Effector memory CD8-positive, alpha-beta T cell (primary cell): ENCODE results near the gene SGIP1.
A peak's percentile ranks its signal among the peaks of the same experiment; 100 is the strongest.
"Not testable (repeated sequence)": the region's sequence is repeated elsewhere in the genome, so short reads cannot be mapped to it uniquely, and the experiment has no call there.

ENCODE experiments used
- ATAC-seq: fragments of 150-1000 bp; cut with Tn5 transposase; replicated peaks from 2 replicates; pipeline ENCODE4 v1.10.0; 2021; ENCODE audit warnings: mild to moderate bottlenecking, moderate library complexity
- DNase-seq, 3 experiments: peaks; one replicate each; pipeline ENCODE4 v3.0.0; 2021
- H3K27ac Mint-ChIP-seq, 2 donors: one replicate each; pipeline ENCODE4 v1.8.0; 2022; ENCODE audit warnings: mild to moderate bottlenecking in 2 of 2, mixed read lengths in 2 of 2, moderate library complexity in 2 of 2
- H3K27me3 Mint-ChIP-seq, 2 donors: one replicate each; pipeline ENCODE4 v1.8.0; 2022; ENCODE audit warnings: mixed read lengths in 2 of 2
- H3K36me3 Mint-ChIP-seq: one replicate; pipeline ENCODE4 v1.8.0; 2022; ENCODE audit warnings: mild to moderate bottlenecking, moderate library complexity, mixed read lengths; ENCODE audit not compliant: insufficient read depth
- H3K4me1 Mint-ChIP-seq, 2 donors: one replicate each; pipeline ENCODE4 v1.8.0; 2022; ENCODE audit warnings: low read depth in 2 of 2, mixed read lengths in 2 of 2
- H3K4me3 Mint-ChIP-seq, 2 donors: one replicate each; pipeline ENCODE4 v1.8.0; 2022; ENCODE audit warnings: mild to moderate bottlenecking in 2 of 2, mixed read lengths in 2 of 2, moderate library complexity in 2 of 2
- H3K9me3 Mint-ChIP-seq, 2 donors: one replicate each; pipeline ENCODE4 v1.8.0; 2022; ENCODE audit warnings: mixed read lengths in 2 of 2

SGIP1 gene

DNA sequence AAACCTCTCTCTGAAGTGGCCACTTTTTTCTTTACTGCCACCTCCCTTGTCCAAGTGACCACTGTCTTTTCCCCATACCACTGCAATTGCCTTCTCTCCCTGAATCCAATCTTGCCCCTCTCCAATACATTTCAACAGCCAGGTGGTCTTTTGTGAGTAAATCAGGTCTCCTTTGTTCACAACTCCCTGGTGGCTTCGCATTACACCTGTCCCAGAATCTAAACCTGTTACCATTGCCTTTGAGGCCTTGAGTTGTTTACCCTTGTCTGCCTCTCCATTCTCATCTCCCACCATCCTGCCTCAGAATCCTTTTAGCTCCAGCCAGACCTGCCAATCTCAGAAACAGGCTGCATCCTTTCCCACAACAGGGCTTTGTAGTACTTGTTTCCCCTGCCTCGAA lies 196.5 kb downstream of the SGIP1 start:
- ATAC-seq: no peak
- DNase-seq: no peak
- H3K27ac Mint-ChIP-seq: no peak overlapping the region

DNA sequence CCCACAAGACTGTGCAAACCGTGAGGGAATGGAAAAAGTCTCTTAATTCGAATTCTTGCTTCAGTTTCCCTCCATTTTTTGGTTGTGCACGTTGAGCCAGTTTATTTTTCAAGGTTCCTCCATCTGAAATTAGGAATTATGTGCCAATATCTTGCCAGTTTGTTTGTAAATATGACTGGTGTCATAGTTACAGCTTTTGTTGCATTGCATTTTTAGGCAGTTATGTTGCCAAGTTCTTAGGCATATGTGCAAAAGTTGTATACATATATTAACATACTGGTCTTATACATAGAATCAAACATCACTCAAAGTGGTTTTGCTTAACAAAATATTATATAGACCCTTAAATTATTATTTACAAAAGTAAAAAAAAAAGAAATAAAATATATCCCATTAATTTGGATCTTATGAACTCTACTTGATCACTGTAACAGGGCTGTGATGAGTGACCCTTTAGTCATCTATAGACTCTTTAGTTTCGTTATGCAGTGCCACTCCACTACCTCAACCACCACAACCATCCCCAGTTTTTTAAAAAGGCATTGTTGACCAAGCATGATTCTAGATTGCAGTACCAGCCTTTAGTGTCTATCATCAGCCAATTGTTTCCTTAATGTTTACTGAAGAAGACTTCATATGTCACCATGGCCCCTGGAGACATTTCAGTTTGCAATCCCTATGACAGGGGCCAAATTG lies 197.4 kb downstream of the SGIP1 start:
- Mint-ChIP-seq H3K9me3 (no peaks in the 10 kb centered on the region), H3K27ac (no peak overlapping the region), H3K27me3 (peaks cover 27 to 33% of the 10 kb centered on the region in 2 donors), H3K4me1 (no peaks in the 10 kb centered on the region), H3K4me3 (no peak overlapping the region), H3K36me3 (no peaks in the 10 kb centered on the region)
- DNase-seq: no peak
- ATAC-seq: no peak

More for the DNA sequence above, 196.5 kb downstream of the SGIP1 start:
- H3K36me3 Mint-ChIP-seq: no peaks in the 10 kb centered on the region
- no peak overlapping the region for H3K4me3 Mint-ChIP-seq
- H3K9me3 Mint-ChIP-seq: no peaks in the 10 kb centered on the region
- H3K4me1 Mint-ChIP-seq: no peaks in the 10 kb centered on the region
- peaks cover 27 to 35% of the 10 kb centered on the region in 2 donors for H3K27me3 Mint-ChIP-seq

DNA sequence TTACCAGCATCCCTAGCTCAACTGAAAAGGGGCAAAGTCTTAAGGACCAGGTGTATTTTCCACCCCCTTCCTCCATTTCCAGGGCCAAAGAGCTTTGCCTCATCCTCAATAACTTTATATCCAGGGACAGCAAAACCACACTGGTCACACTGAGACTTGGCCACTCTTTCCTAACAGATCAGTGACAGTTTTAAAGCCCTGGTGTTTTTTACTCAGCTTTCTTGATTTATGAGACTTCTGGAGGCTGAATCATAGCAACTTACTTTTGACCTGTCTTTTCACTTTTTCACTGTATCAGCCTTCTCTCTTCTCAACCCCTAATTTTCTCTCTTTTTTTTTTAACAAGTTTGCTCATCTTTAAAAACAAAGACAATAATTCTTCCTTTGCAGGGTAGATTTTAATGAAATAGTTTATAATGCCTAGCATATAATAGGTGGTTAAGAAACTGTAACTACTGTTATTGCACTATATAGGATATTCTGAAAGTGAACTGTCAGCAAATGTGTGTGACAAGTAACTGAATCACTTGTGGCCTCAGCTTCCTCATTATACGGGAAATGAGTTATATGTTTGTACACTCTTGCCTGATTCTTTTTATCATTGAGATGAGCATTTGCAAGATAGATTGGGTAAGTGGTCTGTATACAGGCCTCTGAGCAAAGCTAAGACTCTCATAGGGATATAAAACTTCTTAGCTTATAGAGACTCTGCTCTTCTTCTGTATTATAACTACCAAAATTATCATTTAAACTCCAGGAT lies 198.6 kb downstream of the SGIP1 start:
- no peak overlapping the region for H3K4me3 Mint-ChIP-seq
- H3K4me1 Mint-ChIP-seq: no peaks in the 10 kb centered on the region
- DNase-seq: no peak
- H3K27ac Mint-ChIP-seq: no peak overlapping the region
- peaks cover 21% of the 10 kb centered on the region in 2 donors for H3K27me3 Mint-ChIP-seq
- H3K9me3 Mint-ChIP-seq: no peaks in the 10 kb centered on the region
- no peak for ATAC-seq
- H3K36me3 Mint-ChIP-seq: no peaks in the 10 kb centered on the region

DNA sequence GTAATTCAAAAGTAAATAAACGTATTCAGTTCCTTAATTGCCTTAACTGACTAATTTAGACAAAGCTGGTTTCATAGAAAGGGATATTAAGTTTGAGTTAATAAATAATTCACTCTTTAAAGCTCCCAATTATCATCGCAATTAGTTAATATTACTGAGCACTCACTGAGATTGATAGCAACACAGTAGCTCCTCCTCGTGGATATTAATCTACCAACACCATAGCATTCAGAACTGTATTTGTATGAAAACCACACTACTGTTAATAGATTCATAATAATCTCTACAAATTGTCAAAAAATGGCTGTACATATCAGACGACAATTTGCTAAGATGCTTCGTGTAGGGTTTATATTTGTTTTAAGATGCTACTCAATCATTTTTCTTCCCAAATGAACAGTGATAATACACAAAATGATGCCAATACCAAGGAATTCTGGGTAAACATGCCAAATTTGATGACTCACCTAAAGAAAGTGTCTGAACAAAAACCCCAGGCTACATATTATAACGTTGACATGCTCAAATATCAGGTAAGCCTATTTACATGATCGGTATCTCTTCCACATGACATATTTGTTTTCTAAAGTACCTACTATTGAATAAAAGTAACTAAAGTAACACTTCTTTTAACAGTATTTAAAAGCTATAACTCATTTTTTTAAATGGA lies 199.5 kb downstream of the SGIP1 start:
- no peaks in the 10 kb centered on the region for H3K9me3 Mint-ChIP-seq
- no peak overlapping the region for H3K27ac Mint-ChIP-seq
- ATAC-seq (no peak), DNase-seq (no peak)
- no peaks in the 10 kb centered on the region for H3K36me3 Mint-ChIP-seq
- H3K4me1 Mint-ChIP-seq: no peaks in the 10 kb centered on the region
- no peak overlapping the region for H3K4me3 Mint-ChIP-seq
- peaks cover 12 to 15% of the 10 kb centered on the region in 2 donors for H3K27me3 Mint-ChIP-seq

DNA sequence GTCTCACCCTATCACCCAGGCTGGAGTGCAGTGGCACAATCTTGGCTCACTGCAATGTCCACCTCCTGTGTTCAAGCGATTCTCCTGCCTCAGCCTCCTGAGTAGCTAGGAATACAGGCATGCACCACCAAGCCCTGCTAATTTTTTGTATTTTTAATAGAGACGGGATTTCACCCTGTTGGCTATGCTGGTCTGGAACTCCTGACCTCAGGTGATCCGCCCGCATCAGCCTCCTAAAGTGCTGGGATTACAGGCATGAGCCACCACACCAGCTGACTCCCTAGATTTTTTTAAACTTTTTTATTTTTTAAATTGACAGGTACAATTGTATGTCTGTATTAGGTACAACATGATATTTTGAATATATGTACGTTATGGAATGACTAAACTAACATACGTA lies 200.6 kb downstream of the SGIP1 start:
- H3K27ac Mint-ChIP-seq, H3K9me3 Mint-ChIP-seq, H3K36me3 Mint-ChIP-seq, H3K4me3 Mint-ChIP-seq, H3K4me1 Mint-ChIP-seq, DNase-seq, ATAC-seq, H3K27me3 Mint-ChIP-seq: not testable (repeated sequence)

DNA sequence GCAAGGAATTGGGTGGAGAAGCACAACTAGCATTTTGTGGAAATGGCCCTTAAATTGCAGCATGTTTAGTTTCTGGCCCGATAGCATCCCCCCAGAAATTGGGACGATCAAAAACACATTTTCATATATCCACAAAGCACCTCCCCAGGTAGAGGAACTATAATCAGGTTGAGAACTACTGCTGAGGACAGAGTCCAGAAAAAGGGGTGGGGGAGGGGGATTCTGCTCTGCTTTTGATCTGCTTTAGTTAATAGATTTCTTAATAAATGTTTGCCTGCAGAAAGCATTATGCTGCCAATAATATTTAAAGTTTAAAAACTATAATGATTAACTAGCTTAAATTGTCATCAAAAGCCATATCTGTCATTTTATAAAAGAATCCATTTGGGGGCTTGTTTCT lies 203.9 kb downstream of the SGIP1 start:
- H3K36me3 Mint-ChIP-seq: no peaks in the 10 kb centered on the region
- ATAC-seq: no peak
- no peak for DNase-seq
- no peaks in the 10 kb centered on the region for H3K27me3 Mint-ChIP-seq
- no peak overlapping the region for H3K4me3 Mint-ChIP-seq
- no peak overlapping the region for H3K27ac Mint-ChIP-seq
- H3K9me3 Mint-ChIP-seq: no peaks in the 10 kb centered on the region
- peaks cover 0 to 5% of the 10 kb centered on the region in 2 donors for H3K4me1 Mint-ChIP-seq

DNA sequence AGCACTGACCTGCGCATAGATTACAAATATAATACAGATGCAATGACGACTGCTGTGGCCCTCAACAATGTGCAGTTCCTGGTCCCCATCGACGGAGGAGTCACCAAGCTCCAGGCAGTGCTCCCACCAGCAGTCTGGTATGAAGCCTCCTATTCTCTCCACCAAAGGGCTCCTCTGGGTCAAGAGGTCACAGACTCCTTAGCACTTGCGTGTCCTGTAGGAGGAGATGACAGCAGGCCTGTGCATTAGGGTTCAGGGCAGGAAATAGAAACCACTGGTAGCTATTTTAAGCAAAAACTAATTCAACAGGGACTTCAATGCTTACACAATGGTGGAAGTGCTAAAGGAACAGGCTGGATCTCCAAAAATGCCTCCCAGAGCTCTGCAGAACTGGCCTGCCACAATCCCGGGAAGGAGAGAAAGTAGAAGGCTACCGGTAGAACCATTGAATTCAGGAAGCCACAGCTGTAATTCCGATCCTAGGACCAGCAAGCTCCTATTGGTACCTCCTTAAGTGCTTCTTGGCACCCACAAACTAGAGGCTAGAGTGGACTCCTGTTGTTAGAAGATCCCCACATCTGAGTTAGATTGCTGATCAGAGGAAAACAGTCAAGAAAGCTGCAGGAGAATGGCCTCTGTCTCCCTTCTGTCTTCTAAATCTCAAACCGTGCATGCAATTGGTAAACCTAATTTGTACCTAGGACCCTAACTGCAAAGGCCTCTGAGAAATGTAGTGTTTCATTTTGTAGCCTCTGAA lies 205.6 kb downstream of the SGIP1 start:
- no peaks in the 10 kb centered on the region for H3K9me3 Mint-ChIP-seq
- ATAC-seq: no peak
- H3K27ac Mint-ChIP-seq: no peak overlapping the region
- peaks cover 0 to 5% of the 10 kb centered on the region in 2 donors for H3K4me1 Mint-ChIP-seq
- peaks cover 0 to 5% of the 10 kb centered on the region in 2 donors for H3K27me3 Mint-ChIP-seq
- DNase-seq: no peak
- no peak overlapping the region for H3K4me3 Mint-ChIP-seq
- no peaks in the 10 kb centered on the region for H3K36me3 Mint-ChIP-seq

DNA sequence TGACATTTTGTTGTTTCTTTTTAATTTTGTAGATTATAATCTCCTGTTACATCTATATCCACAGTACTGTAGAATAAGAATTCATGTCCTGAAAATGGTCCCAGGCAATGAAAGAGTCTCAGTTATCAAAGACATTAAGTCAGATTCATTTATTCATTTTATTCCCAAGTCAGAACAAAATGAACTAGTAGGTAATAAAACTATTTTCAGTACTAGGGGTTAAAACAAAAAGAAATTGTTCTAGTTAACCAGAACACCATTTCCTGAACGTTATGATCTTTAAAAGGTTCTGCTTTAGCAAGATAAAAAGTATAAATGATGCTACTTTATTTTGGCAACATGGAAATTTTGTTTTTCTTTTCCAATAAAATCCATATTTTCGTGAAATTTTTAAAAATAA lies 211.5 kb downstream of the SGIP1 start:
- H3K4me1 Mint-ChIP-seq: no peaks in the 10 kb centered on the region
- H3K27ac Mint-ChIP-seq: no peak overlapping the region
- no peaks in the 10 kb centered on the region for H3K36me3 Mint-ChIP-seq
- DNase-seq (no peak), ATAC-seq (no peak)
- no peak overlapping the region for H3K4me3 Mint-ChIP-seq
- H3K27me3 Mint-ChIP-seq: peaks cover 35 to 46% of the 10 kb centered on the region in 2 donors
- H3K9me3 Mint-ChIP-seq: no peaks in the 10 kb centered on the region

DNA sequence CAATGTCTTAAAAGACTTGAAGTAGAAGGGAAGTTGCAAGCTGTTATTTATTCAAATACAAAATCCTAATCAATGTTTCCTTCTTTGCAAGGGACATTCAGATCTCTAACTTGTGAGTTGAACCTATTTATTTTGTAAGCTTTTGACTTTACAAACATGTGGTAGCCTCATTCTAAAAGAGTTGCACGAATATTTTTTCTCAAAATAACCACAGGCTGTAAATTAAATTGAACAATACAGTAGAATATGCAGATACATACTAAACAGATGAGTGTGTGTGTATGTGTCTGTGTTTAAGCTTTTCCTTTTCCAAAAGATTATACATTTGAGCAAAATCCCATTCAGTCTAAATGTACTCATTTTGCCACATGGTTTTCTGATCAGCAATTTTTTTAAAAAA lies 213.5 kb downstream of the SGIP1 start:
- no peaks in the 10 kb centered on the region for H3K36me3 Mint-ChIP-seq
- H3K27me3 Mint-ChIP-seq: peaks cover 53 to 63% of the 10 kb centered on the region in 2 donors
- H3K27ac Mint-ChIP-seq: no peak overlapping the region
- no peaks in the 10 kb centered on the region for H3K9me3 Mint-ChIP-seq
- H3K4me1 Mint-ChIP-seq: peaks cover 4 to 7% of the 10 kb centered on the region in 2 donors
- ATAC-seq (no peak), DNase-seq (no peak)
- no peak overlapping the region for H3K4me3 Mint-ChIP-seq

DNA sequence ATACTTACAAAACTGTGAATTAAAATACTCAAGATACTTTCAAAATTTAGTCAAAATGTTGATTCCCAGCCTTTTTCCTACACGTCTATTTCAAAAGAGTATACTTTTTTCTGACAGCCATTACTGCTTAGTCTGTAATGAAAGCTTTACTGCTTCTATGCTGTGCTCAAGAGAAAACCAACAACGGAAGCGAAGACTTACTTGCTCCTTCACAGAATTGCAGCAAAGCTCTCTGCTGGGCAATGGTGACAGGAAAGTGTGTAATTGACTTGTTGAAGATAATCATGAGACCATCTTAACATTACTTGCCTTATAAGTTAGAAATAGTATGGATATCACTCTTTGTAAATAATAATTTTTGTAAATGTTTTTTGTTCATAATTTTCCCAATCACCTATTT lies 216.6 kb downstream of the SGIP1 start:
- no peak overlapping the region for H3K4me3 Mint-ChIP-seq
- H3K27ac Mint-ChIP-seq: no peak overlapping the region
- H3K4me1 Mint-ChIP-seq: peaks cover 9 to 10% of the 10 kb centered on the region in 2 donors
- no peak for DNase-seq
- peaks cover 69 to 70% of the 10 kb centered on the region in 2 donors for H3K27me3 Mint-ChIP-seq
- no peak for ATAC-seq
- H3K36me3 Mint-ChIP-seq: no peaks in the 10 kb centered on the region
- H3K9me3 Mint-ChIP-seq: no peaks in the 10 kb centered on the region

DNA sequence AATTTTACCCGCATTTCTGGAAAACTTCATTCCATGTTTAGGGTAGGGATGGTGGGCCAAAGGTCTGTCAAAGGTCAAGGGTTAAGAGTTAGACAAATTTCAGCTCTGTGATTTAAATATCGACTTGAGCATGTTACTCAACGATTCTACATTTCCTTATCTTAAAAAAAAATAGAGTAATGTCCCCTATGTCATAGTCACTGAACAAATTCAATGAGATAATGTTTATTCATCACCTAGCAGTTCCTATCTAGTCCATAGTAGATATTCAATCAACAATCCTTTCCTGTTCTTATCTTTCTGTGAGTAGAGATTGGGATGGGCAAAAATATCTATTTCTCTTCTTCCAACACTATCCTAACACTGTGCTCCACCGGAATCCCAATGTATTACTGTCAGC lies 217.2 kb downstream of the SGIP1 start:
- peaks cover 9 to 10% of the 10 kb centered on the region in 2 donors for H3K4me1 Mint-ChIP-seq
- H3K27me3 Mint-ChIP-seq: peaks cover 68 to 69% of the 10 kb centered on the region in 2 donors
- H3K36me3 Mint-ChIP-seq: no peaks in the 10 kb centered on the region
- H3K4me3 Mint-ChIP-seq: no peak overlapping the region
- H3K27ac Mint-ChIP-seq: no peak overlapping the region
- no peak for DNase-seq
- ATAC-seq: no peak
- no peaks in the 10 kb centered on the region for H3K9me3 Mint-ChIP-seq

DNA sequence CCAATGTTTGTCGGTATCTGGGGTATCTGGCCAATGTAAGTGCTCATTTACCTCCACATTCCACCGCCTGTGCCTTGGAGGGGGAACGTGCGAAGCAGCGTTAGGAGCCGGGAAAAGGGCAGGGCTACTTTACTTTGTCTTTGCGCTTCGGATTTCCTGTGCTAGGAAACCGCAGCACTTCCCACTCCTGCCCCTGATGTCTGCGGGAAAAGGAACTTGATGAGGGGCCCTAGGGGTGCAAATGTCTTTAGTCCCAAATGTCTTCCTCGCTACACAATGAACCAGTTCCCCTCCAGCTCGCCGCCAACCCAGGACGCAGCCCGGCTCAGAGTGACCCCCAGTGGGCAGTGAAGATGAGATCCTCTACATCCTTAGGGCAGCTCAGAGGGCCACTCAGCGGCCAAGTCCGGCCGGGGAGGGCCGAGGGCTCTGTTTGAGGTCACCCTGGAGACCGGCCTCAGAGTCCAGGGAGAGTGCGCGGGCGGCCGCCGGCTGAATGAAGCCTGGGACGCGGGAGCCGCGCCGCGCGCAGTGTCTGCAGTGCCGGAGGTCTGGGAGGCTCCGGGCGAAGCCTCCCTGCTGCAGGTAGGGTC lies 218.1 kb downstream of the SGIP1 start, which contains the start of gene DYNLT5:
Gene DYNLT5 (plus strand): TSS at position 460 of the 593 bp plus-strand sequence. CDS start 2,200 bp downstream, outside the sequence.
- H3K9me3 Mint-ChIP-seq: no peaks in the 10 kb centered on the region
- DNase-seq (no peak), ATAC-seq (peak; percentile 21)
- peak within 1 kb of the TSS; percentile 3 to 35 for H3K4me3 Mint-ChIP-seq
- no peak within 1 kb of the TSS for H3K27ac Mint-ChIP-seq
- no peaks in the 10 kb centered on the region for H3K36me3 Mint-ChIP-seq
- H3K27me3 Mint-ChIP-seq: peaks cover 66 to 72% of the 10 kb centered on the region in 2 donors
- peaks cover 9 to 10% of the 10 kb centered on the region in 2 donors for H3K4me1 Mint-ChIP-seq
